Lower lobe of right lung (tissue), 2 donors: ENCODE data around the gene ASGR1. TPM values are rescaled to one million over a fixed set of nuclear protein-coding genes. Genes with fewer than 3 reads are reported as not detected.
A peak's percentile ranks its signal among the peaks of the same experiment; 100 is the strongest.

Experiments
- ATAC-seq, 2 donors: fragments of 200-7000 bp; cut with Tn5 transposase; one replicate each; pipeline ENCODE4 v1.9.1; 2020 to 2022; ENCODE audit warnings: mild to moderate bottlenecking in 2 of 2, moderate library complexity in 2 of 2
- DNase-seq: peaks from one replicate; pipeline ENCODE4 v3.0.0-alpha.2; 2020
- H3K27ac ChIP-seq: fragments of 200-600 bp; one replicate; pipeline ENCODE4 v1.8.0; 2022
- H3K27me3 ChIP-seq: fragments of 200-600 bp; one replicate; pipeline ENCODE4 v1.8.0; 2022; ENCODE audit warnings: low read depth
- H3K36me3 ChIP-seq: fragments of 200-600 bp; one replicate; pipeline ENCODE4 v1.8.0; 2022; ENCODE audit warnings: mild to moderate bottlenecking
- H3K4me1 ChIP-seq: fragments of 200-600 bp; one replicate; pipeline ENCODE4 v1.8.0; 2022
- H3K4me3 ChIP-seq: fragments of 200-600 bp; one replicate; pipeline ENCODE4 v1.8.0; 2022; ENCODE audit warnings: mild to moderate bottlenecking
- H3K9me3 ChIP-seq: fragments of 200-600 bp; one replicate; pipeline ENCODE4 v1.8.0; 2022
- intact Hi-C: fragments of 100-400 bp; cut with DNase I; formaldehyde crosslinking; loops from one replicate; pipeline ENCODE4 v1.11.0; 2022
- total RNA-seq: library from RNA; stranded (reverse); fragmentation: NEBNext Ultra II Directional; extraction: Animal tissue kit (Norgen Biotek cat#: 25700); gene quantifications from one replicate; pipeline ENCODE4 v1.2.1, GENCODE V29; 2021
- TF ChIP-seq, protein P1 (sequence below): fragments of 200-600 bp; IDR thresholded peaks from one replicate; pipeline ENCODE4 v1.8.0; 2022; ENCODE audit warnings: antibody characterized with exemption, mild to moderate bottlenecking
- donor health status: DM: no; HTN: yes; CAD: no; lungs with severe emphysema.

ASGR1 gene
- total RNA-seq, 1 donor from 2014 or later, result 5.1 TPM

DNA sequence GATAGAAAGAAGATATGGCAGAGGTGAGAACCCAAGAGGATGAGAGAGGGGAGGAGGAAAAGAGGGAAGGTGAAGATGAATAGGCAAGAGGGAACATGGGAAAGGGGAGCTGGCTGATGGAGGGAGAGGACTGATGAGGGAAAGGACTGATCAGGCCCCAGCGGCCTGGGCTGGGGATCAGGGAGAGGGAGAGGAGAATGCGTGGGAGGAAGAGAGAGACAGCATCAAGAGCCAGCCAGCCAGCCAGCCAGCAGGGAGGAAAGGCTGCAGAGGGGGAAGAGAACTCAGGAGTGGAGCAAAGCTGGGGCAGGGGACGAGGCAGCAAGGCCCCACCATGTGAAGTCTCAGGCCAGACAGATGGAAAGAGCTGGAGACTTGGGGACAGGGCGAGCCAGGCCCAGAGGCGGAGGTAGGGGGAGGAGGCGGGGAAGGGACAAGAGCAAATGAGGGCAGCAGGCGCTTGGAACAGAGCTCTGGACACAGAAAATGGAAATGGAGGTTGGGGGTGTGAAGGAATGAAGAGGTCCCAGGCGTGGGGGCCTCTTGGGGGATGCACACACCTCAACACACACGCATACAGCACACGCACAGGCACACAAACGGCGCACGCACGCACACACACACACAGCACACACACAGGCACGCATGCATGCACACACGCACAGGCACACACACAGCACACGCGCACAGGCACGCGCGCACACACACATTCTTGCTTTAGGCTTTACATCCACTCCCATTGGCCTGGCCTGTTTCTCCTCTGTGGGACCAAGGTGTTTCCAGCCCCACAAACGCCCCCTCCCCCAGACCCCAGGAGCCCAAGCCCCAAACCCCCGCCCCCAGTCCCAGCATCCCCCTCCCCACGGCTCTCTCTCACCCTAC lies 28.2 kb upstream of the ASGR1 start:
- TF ChIP-seq, protein P1, sequence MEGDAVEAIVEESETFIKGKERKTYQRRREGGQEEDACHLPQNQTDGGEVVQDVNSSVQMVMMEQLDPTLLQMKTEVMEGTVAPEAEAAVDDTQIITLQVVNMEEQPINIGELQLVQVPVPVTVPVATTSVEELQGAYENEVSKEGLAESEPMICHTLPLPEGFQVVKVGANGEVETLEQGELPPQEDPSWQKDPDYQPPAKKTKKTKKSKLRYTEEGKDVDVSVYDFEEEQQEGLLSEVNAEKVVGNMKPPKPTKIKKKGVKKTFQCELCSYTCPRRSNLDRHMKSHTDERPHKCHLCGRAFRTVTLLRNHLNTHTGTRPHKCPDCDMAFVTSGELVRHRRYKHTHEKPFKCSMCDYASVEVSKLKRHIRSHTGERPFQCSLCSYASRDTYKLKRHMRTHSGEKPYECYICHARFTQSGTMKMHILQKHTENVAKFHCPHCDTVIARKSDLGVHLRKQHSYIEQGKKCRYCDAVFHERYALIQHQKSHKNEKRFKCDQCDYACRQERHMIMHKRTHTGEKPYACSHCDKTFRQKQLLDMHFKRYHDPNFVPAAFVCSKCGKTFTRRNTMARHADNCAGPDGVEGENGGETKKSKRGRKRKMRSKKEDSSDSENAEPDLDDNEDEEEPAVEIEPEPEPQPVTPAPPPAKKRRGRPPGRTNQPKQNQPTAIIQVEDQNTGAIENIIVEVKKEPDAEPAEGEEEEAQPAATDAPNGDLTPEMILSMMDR, result no peak
- intact Hi-C loops, result no loop called here
- Histone ChIP-seq H3K9me3 (no peaks in the 10 kb centered on the region), H3K4me3 (no peak overlapping the region), H3K36me3 (peaks cover 17% of the 10 kb centered on the region), H3K27ac (no peak overlapping the region), H3K4me1 (peaks cover 4% of the 10 kb centered on the region), H3K27me3 (no peaks in the 10 kb centered on the region)
- ATAC-seq, result no peak
- DNase-seq, result no peak

DNA sequence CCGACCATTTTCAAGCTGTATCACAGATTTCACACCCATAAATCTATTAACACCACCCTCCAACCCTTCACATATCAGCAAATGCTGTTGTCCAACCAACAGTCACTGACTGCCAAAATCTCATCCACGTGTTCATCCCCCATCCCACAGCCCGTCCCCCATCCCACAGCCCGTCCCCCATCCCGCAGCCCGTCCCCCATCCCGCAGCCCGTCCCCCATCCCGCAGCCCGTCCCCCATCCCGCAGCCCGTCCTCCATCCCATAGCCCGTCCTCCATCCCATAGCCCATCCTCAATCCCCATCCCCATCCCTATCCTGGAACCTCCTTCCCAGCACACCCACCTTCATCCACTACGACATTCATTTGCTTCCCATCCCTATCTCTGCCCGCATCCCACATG lies 26.4 kb upstream of the ASGR1 start:
- no peaks in the 10 kb centered on the region for H3K9me3 ChIP-seq

DNA sequence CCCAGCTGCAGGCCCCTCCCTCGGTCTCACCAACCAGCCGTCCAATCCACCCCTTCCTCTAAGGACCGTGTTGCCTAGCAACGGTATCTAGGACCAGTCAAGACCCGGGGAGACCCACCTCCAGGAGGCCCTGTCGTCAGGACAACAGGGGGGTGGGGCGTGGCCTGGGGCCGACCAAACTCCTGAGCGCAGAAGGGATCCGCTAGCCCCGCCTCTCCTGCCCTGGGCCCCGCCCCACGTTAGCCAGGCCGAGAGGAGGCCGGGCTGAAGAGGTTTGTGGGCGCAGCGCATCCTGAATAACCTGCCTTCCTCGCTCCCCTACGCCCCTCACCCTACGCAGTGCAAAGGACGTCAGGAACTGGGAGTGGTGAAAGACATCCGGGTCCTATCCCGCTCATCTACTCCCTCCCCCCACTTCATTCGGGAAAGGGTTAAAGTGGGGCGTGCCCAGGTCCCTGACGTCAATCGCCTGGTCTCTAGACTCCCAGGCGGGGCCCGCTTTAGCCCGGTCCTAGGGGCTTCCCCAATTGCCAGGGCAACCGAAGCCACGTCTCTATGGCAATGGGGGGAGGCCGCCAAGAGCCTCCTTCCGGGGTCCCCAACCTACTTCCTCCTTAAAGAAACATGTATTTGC lies 25.8 kb upstream of the ASGR1 start:
- DNase-seq (peak; percentile 91), ATAC-seq (peak; percentile 91 to 92)
- Histone ChIP-seq H3K36me3 (peaks cover 37% of the 10 kb centered on the region), H3K27me3 (no peaks in the 10 kb centered on the region), H3K9me3 (no peaks in the 10 kb centered on the region), H3K27ac (peak overlapping the region; percentile 31), H3K4me3 (peak overlapping the region; percentile 54), H3K4me1 (peaks cover 4% of the 10 kb centered on the region)
- TF ChIP-seq, protein P1, result no peak
- intact Hi-C loops, result no loop called here

More for the DNA sequence above, 26.4 kb upstream of the ASGR1 start:
- DNase-seq (no peak), ATAC-seq (no peak)
- Histone ChIP-seq H3K4me1 (peaks cover 4% of the 10 kb centered on the region), H3K27ac (peak overlapping the region; percentile 31), H3K36me3 (peaks cover 32% of the 10 kb centered on the region), H3K27me3 (no peaks in the 10 kb centered on the region), H3K4me3 (peak overlapping the region; percentile 54)
- intact Hi-C loops, result no loop called here
- TF ChIP-seq, protein P1, result no peak

DNA sequence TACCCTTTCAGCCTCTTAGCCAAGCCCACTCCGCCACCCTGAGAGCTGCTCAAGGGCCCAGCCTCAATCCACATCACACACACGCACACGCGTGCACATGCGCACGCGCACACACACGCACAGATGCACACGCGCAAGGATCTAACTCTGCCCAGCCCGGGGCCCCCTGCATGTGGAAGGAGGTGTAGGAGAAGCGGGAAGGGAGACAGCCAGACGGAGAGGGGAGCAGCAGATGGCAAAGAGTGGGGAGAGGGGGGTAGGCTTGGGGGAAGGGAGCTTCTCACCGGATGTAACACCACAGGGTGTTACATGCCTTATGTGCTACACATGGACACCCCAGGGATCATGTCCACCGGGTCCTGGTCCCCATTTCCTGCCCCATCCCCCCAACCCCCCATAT lies 25.2 kb upstream of the ASGR1 start:
- DNase-seq (no peak), ATAC-seq (peak; percentile 3 to 14)
- H3K27ac ChIP-seq, result peak overlapping the region; percentile 31

DNA sequence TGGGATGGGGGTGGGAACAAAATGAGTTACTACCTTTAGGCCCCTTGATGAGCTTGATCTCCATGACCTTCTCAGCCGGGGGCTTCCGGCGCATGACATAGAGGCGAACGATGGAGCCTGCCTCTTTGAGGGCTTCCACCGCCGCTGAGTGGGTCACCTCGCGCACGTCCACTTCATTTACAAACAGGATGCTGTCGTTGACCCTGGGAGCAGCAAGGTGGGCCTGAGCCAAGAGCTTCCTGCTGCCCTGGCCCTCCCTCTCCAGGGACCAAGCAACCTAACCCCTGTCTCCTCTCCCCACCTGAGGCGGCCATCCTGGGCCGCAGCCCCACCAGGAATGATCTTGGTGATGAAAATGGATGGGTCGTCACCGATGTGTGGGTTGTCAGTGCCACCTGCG lies 24.2 kb upstream of the ASGR1 start:
- Histone ChIP-seq H3K9me3 (no peaks in the 10 kb centered on the region), H3K4me1 (peaks cover 4% of the 10 kb centered on the region), H3K27ac (no peak overlapping the region), H3K4me3 (no peak overlapping the region), H3K36me3 (peaks cover 37% of the 10 kb centered on the region), H3K27me3 (no peaks in the 10 kb centered on the region)
- intact Hi-C loops, result no loop called here
- DNase-seq, result no peak
- TF ChIP-seq, protein P1, result no peak
- ATAC-seq, result no peak

More for the DNA sequence above, 25.2 kb upstream of the ASGR1 start:
- intact Hi-C loops, result no loop called here
- Histone ChIP-seq H3K9me3 (no peaks in the 10 kb centered on the region), H3K4me1 (peaks cover 4% of the 10 kb centered on the region), H3K4me3 (peak overlapping the region; percentile 54), H3K36me3 (peaks cover 37% of the 10 kb centered on the region), H3K27me3 (no peaks in the 10 kb centered on the region)
- TF ChIP-seq, protein P1, result no peak
